ENCODE data around the gene RAD9A. TPM values are rescaled to one million over a fixed set of nuclear protein-coding genes. Genes with fewer than 3 reads are reported as not detected.
A peak's percentile ranks its signal among the peaks of the same experiment; 100 is the strongest.

Gene RAD9A
- total RNA-seq, 2 experiments from 2014 or later: 31.0 to 39.1 TPM

DNA sequence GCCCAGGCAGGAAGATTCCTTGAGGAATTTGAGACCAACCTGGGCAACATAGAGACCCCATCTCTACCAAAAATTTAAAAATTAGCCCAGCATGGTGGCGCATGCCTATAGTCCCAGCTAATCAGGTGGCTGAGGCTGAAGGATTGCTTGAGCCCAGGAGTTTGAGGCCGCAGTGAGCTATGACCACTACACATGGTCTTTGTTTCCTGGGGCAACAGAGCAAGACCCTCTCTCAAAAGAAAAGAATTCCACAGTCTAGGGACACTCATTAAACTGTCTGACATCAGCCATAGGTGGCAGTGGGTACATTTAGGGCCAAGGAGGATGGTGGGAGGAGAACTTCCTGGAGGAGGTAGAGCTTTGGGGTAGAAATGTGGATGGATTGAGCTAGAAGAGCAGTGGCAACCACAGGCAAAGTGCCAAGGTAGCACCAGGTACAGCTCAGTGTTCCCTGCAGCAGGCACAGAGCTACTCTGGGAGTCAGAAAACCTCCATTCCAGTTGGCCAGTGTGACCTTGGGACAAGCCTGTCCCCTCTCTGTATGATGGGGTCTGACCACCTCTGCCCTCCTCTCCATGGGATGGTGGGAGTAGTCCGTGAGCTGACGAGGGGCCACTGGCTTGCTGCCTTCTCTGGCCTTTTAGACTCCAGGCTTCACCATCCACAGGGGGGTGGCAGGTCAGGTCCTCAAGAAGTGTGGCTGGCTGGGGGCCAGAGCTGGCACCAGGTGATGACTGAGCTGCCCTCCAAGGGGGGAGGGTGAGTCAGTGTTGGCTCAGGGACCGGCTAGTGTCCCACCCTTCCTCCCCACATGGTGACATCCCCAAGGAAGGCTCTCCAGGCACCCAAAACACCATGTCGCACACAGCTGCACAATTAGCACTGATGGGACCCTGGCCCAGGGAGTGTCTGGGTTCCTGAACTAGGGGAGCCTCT, 14.6 kb upstream of the RAD9A start:
- CTCF ChIA-PET: interaction anchor here (0.7 to 21.4 kb wide), 3 partner anchors 21 to 48 kb away, joined by 4 to 995 read pairs (median 21); partner anchors contain the start of gene POLD4
- H3K27me3 Mint-ChIP-seq: peaks cover 6% of the 10 kb centered on the region

DNA sequence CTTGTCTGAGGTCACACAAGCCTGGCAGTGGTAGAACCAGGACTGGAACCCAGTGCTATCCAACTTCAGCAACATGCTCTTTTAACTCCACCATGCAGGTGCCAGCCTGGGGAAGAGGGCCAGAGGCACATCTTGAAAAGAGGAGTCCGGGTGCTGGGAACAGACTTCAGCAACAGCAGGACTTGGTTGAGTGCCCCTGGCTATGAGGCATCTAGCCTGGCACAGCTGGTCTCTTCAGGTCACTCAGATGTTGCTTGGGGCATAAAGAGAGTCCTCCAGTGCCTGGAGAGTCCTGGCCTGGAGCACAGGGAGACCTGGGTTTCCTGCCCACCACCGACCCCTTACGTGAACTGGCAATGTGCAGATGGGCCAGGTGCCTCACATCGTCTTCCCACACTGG, 13.2 kb upstream of the RAD9A start:
- Mint-ChIP-seq H3K27me3 (peaks cover 6% of the 10 kb centered on the region), H3K9me3 (no peaks in the 10 kb centered on the region), H3K36me3 (no peaks in the 10 kb centered on the region), H3K27ac (no peak overlapping the region), H3K4me1 (ENCODE audit: low read depth) (peaks cover 16% of the 10 kb centered on the region), H3K4me3 (no peak overlapping the region)
- CTCF ChIA-PET: interaction anchor here (1.0 to 21.4 kb wide), 3 partner anchors 22 to 33 kb away, joined by 3 to 995 read pairs (median 92); partner anchors contain the start of genes POLD4 and PPP1CA
- intact Hi-C loops (cut with micrococcal nuclease): no loop called here
- no peak for DNase-seq
- POLR2A ChIA-PET: interaction anchor here (0.9 kb wide), 1 partner anchor 22 kb away, joined by 4 read pairs; no protein-coding TSS in a partner anchor

More for the DNA sequence above, 14.6 kb upstream of the RAD9A start:
- H3K4me1 Mint-ChIP-seq (ENCODE audit: low read depth): peaks cover 15% of the 10 kb centered on the region
- no peak overlapping the region for H3K4me3 Mint-ChIP-seq
- no peak overlapping the region for H3K27ac Mint-ChIP-seq
- POLR2A ChIA-PET: no interaction called here
- H3K36me3 Mint-ChIP-seq: no peaks in the 10 kb centered on the region
- intact Hi-C loops (cut with micrococcal nuclease): no loop called here
- H3K9me3 Mint-ChIP-seq: no peaks in the 10 kb centered on the region
- no peak for DNase-seq

DNA sequence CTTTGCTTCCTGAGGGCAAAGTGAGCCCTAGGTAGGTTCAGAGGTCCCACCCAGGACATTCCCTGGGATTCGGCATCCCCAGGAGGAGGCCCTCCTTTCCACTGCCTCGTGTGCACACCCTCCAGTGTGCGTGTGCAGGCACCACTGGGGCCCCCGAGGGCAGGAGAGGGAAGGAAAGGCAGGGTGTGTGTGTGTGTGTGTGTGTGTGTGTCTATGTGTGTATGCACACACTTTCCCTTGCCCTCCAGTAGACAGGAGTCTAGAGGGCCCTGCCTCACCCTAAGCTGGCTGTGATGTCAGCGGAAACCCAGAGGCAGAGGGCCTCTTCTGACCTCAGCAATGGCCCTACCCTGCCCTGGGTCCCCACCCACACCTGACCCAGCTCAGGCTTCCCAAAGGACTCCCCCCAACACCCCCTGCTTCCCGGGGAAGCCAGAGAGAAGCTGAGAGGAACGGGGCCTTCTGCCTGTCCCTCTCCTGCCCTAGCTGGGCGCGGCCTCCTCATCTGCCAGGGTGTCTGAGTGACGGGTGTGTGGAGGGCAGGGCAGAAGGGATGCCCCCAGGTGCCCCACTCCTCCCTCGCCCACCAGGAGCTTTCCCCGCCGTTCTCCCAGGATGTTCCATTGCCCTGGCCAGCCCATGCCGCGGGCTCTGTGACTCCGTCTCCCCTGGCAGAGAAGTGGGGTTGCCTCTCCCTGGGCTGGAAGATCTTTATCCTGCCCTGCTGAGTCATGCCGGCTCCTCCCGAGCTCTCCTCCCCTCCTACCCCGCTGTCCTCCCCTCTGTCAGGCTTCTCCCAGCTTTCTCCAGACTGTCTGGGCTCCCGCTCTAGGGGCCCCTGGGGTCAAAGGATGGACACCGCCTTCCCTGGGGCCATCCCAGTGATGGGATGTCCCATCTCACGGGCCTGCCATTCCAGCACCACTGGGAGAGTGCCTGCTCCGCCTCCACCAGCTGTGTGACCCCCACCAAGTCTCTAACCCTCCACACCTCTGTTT, 12.4 kb upstream of the RAD9A start:
- H3K27me3 Mint-ChIP-seq: peaks cover 2% of the 10 kb centered on the region
- no peak overlapping the region for H3K4me3 Mint-ChIP-seq
- peaks cover 11% of the 10 kb centered on the region for H3K4me1 Mint-ChIP-seq (ENCODE audit: low read depth)
- intact Hi-C loops (cut with micrococcal nuclease): loop anchor here (5.0 kb wide), 1 partner anchor 117 kb away; no protein-coding TSS in a partner anchor
- DNase-seq: no peak
- POLR2A ChIA-PET: interaction anchor here (0.9 kb wide), 1 partner anchor 21 kb away, joined by 4 read pairs; no protein-coding TSS in a partner anchor
- CTCF ChIA-PET: interaction anchor here (1.0 to 21.4 kb wide), 3 partner anchors 23 to 33 kb away, joined by 3 to 995 read pairs (median 92); partner anchors contain the start of genes POLD4 and PPP1CA
- H3K9me3 Mint-ChIP-seq: no peaks in the 10 kb centered on the region
- H3K36me3 Mint-ChIP-seq: no peaks in the 10 kb centered on the region
- H3K27ac Mint-ChIP-seq: no peak overlapping the region

DNA sequence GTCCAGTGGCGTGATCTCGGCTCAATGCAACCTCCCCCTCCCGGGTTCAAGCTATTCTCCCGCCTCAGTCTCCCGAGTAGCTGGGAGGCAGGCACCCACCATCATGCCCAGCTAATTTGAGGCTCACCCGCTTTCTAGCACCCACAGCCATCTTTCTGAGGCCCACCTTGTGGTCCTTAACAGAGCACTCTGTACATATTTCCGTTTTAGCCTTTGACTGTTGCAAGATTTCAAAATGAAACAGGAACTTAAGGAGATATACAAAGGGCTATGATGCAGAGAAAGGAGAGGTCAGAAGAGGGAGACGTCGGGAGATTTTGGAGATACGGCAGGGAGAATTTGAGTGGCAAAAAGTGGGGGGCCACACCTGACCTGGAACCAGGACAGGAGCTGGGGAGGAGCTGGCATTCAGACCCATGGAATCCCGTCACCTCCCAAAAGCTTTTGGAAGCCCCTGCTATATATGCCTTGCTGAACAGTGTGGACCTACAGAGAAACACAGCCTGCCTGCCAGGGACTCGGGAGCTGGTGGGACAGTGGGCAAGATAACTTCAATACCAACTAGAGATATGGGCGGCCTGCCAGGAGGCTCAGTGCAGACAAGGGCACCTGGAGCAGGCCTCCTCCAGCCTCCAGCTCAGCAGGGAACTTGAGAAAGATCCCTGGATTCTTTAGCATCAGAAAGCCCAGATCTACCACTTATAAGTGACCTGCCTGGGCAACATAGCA, 10.4 kb upstream of the RAD9A start:
- Mint-ChIP-seq H3K9me3 (no peaks in the 10 kb centered on the region), H3K4me1 (ENCODE audit: low read depth) (peaks cover 6% of the 10 kb centered on the region), H3K4me3 (no peak overlapping the region), H3K27me3 (no peaks in the 10 kb centered on the region), H3K27ac (no peak overlapping the region), H3K36me3 (no peaks in the 10 kb centered on the region)
- ChIA-PET CTCF (interaction anchor here (0.9 to 21.4 kb wide), 21 partner anchors 10 to 301 kb away, joined by 3 to 995 read pairs (median 8); partner anchors contain the start of genes ANKRD13D, CLCF1, GRK2 and POLD4), POLR2A (interaction anchor here (0.7 to 2.4 kb wide), 6 partner anchors 10 to 30 kb away, joined by 3 to 14 read pairs (median 4); partner anchors contain the start of genes POLD4 and RAD9A)
- intact Hi-C loops (cut with micrococcal nuclease): loop anchor here (5.0 kb wide), 1 partner anchor 119 kb away; no protein-coding TSS in a partner anchor
- no peak for DNase-seq

DNA sequence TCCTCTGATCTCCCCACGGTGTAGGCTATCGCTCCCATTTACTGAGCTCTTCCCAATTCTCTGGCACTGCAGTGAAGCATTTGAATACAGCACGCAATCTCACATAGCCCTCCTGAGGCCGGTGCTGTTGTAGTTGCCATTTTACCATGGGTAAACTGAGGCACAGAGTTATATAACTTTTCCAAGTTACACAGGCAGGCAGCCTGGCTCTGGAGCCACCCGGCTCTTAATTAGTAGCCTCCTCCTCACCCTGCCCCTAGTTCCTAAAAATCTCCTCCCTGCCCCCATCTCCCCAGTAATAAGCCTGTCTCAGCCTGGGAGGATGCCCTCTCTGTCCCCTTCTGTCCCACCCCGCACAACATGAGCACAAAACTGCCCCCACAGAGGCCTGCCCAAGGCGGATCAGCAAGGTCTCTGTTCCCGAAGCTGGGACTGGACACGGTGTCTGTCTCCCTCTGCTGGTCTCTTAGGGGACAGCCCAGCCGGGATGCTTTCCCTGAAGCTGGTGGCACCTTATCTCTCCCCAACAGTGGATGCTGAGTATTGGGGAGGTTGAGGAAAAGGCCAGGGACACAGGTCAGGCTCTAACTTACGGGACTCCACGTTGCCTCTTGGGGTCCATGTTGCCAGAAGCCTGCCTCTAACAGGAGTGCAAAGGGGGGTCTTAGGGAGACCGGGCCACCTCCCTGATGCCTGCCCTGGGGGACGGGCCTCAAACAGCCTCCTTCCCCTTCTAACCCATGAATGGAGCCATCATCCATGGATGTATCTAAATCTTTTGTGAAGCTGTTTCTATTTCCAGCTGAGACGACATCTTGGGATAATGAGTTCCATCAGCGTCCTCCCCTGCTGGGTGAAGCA, 9.3 kb upstream of the RAD9A start:
- Mint-ChIP-seq H3K36me3 (no peaks in the 10 kb centered on the region), H3K9me3 (no peaks in the 10 kb centered on the region), H3K4me3 (no peak overlapping the region), H3K4me1 (ENCODE audit: low read depth) (peaks cover 6% of the 10 kb centered on the region), H3K27ac (no peak overlapping the region), H3K27me3 (no peaks in the 10 kb centered on the region)
- intact Hi-C loops (cut with micrococcal nuclease): loop anchor here (1.0 to 5.0 kb wide), 4 partner anchors 25 to 301 kb away; no protein-coding TSS in a partner anchor
- ChIA-PET POLR2A (interaction anchor here (0.7 to 2.4 kb wide), 6 partner anchors 9 to 31 kb away, joined by 3 to 14 read pairs (median 4); partner anchors contain the start of genes POLD4 and RAD9A), CTCF (interaction anchor here (0.5 to 21.4 kb wide), 34 partner anchors 10 to 302 kb away, joined by 3 to 995 read pairs (median 6); partner anchors contain the start of genes ANKRD13D, CLCF1, GRK2 and POLD4)
- DNase-seq: peak; percentile 90

DNA sequence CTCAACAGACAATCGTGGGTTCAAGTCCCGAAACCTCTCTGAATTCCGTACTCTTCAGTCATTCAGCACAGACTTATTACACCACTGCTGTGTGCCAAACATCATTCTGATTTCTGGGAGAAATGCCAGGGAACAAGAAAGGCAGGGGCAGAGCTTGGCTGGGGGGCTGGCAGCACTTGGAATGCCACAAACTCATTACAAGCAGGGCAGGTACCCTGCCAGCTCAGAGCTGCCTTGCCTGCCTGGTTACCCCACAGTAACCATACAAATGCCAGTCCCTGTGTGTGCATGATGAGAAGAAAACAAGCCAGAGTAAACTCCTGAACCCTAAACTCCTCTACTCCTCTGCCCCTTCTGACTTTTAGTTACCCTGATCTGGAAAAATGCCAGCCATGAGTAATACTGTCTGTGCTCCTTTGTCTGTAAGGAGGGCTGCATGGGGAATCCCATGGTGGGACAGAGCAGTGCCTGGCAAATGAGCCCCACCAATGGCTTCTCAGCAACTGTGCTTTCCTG, 6.9 kb upstream of the RAD9A start:
- Mint-ChIP-seq H3K27me3 (no peaks in the 10 kb centered on the region), H3K27ac (no peak overlapping the region), H3K9me3 (no peaks in the 10 kb centered on the region), H3K4me1 (ENCODE audit: low read depth) (peaks cover 9% of the 10 kb centered on the region), H3K4me3 (no peak overlapping the region), H3K36me3 (no peaks in the 10 kb centered on the region)
- DNase-seq: no peak
- intact Hi-C loops (cut with micrococcal nuclease): loop anchor here (5.0 kb wide), 1 partner anchor 123 kb away; no protein-coding TSS in a partner anchor
- ChIA-PET POLR2A (no interaction called here), CTCF (interaction anchor here (0.6 to 21.4 kb wide), 6 partner anchors 13 to 304 kb away, joined by 3 to 995 read pairs (median 12); partner anchors contain the start of genes CLCF1 and POLD4)

DNA sequence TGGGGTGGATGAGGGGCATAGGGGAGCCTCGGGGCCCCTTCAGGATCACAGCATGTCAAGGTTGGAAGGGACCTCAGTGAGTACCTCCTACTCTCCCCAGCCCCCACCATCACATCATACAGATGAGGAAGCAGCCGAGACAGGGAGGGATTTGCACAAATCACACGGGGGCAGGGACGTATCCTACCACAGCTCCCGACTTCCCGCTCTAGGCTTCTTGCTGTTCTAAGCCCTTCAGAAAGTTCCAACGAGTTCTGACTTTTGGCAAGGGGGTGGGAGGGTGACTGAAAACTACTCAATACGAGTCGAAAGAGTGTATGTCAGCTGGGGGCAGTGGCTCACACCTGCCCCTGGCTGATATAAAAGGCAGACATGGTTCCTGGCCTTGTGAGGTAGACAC, 4.7 kb upstream of the RAD9A start:
- Mint-ChIP-seq H3K27me3 (no peaks in the 10 kb centered on the region), H3K9me3 (no peaks in the 10 kb centered on the region), H3K4me3 (no peak overlapping the region), H3K27ac (no peak overlapping the region), H3K4me1 (ENCODE audit: low read depth) (peaks cover 17% of the 10 kb centered on the region), H3K36me3 (no peaks in the 10 kb centered on the region)
- intact Hi-C loops (cut with micrococcal nuclease): no loop called here
- ChIA-PET CTCF (interaction anchor here (0.6 to 21.4 kb wide), 7 partner anchors 16 to 271 kb away, joined by 3 to 995 read pairs (median 3); partner anchors contain the start of genes CLCF1, POLD4 and TBC1D10C), POLR2A (interaction anchor here (0.6 kb wide), 2 partner anchors 17 to 129 kb away, joined by 3 read pairs; no protein-coding TSS in a partner anchor)
- DNase-seq: no peak

DNA sequence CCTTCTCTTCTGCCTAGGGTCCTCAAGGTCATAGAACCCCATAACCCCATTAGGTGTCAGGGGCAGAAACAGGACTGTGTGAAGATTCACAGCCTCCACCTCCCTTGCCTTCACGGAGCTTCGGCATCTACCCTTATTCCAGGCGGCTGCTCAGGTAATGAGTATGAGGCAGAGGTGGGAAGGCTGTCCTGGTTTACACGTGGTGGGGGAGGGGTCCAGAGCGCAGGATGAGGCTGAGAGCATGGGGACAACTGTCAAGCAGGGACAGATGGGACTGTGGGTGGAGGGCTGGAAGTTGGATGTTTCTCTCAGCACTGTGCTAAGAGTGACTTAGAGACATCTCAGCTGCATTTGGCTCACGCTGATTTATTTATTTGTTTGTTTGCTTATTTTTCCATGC, 4.3 kb upstream of the RAD9A start:
- no peaks in the 10 kb centered on the region for H3K36me3 Mint-ChIP-seq

DNA sequence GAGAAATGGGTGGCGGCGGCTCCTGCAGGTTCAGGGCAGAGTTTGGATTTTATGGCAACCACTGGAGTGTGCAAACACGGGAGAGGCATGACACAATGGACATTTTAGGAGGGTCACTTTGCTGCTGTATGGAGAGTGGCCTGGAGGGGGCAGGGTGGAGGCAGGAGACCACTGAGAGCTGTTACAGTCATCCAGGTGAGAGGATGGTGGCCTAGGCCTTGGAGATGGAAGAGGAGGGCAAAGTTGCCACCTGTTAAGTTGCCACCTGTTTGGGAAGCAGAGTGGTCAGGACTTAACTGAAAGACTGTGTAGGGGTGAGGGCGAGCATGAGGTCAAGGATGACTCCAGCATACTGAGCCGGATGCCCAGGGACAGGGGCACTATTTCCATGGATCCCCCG, 2.3 kb upstream of the RAD9A start:
- no peaks in the 10 kb centered on the region for H3K9me3 Mint-ChIP-seq
- POLR2A ChIA-PET: no interaction called here
- peak; percentile 74 for DNase-seq

More for the DNA sequence above, 4.3 kb upstream of the RAD9A start:
- intact Hi-C loops (cut with micrococcal nuclease): no loop called here
- CTCF ChIA-PET: interaction anchor here (0.9 to 21.4 kb wide), 5 partner anchors 16 to 270 kb away, joined by 3 to 995 read pairs (median 20); partner anchors contain the start of genes CLCF1 and POLD4
- no peak overlapping the region for H3K27ac Mint-ChIP-seq
- H3K9me3 Mint-ChIP-seq: no peaks in the 10 kb centered on the region
- peaks cover 19% of the 10 kb centered on the region for H3K4me1 Mint-ChIP-seq (ENCODE audit: low read depth)
- no peak for DNase-seq
- no peaks in the 10 kb centered on the region for H3K27me3 Mint-ChIP-seq
- POLR2A ChIA-PET: interaction anchor here (0.6 kb wide), 1 partner anchor 17 kb away, joined by 3 read pairs; no protein-coding TSS in a partner anchor
- H3K4me3 Mint-ChIP-seq: no peak overlapping the region

More for the DNA sequence above, 2.3 kb upstream of the RAD9A start:
- H3K4me3 Mint-ChIP-seq: peak overlapping the region; percentile 38
- intact Hi-C loops (cut with micrococcal nuclease): loop anchor here (1.0 kb wide), 1 partner anchor 117 kb away; no protein-coding TSS in a partner anchor
- H3K27me3 Mint-ChIP-seq: no peaks in the 10 kb centered on the region
- H3K36me3 Mint-ChIP-seq: no peaks in the 10 kb centered on the region
- H3K27ac Mint-ChIP-seq: no peak overlapping the region
- H3K4me1 Mint-ChIP-seq (ENCODE audit: low read depth): peaks cover 29% of the 10 kb centered on the region
- CTCF ChIA-PET: interaction anchor here (1.1 to 21.4 kb wide), 5 partner anchors 15 to 79 kb away, joined by 3 to 995 read pairs (median 4); partner anchors contain the start of genes POLD4, TBC1D10C and TMEM134

Data from activated CD4-positive, alpha-beta memory T cell treated with anti-CD3 and anti-CD28 coated beads for 36 hours (primary cell).